HEK293T (cell line): Measurements from ENCODE around the gene IFI27L1.

Experiments
- ARNT ChIP-seq: fragments of 450-650 bp; IDR thresholded peaks from 2 replicates; pipeline ENCODE4 v1.6.1; 2017; ENCODE audit warnings: mild to moderate bottlenecking
- BHLHE40 ChIP-seq: fragments of 450-650 bp; IDR thresholded peaks from 2 replicates; pipeline ENCODE4 v1.6.1; 2016; ENCODE audit warnings: mild to moderate bottlenecking, moderate library complexity, borderline replicate concordance
- ELF4 ChIP-seq: fragments of 450-650 bp; IDR thresholded peaks from 2 replicates; pipeline ENCODE4 v1.6.1; 2017; ENCODE audit warnings: antibody characterized with exemption
- FOXK2 ChIP-seq: fragments of 450-650 bp; IDR thresholded peaks from 2 replicates; pipeline ENCODE4 v1.6.1; 2016; ENCODE audit warnings: mild to moderate bottlenecking
- SP1 ChIP-seq: fragments of 450-650 bp; IDR thresholded peaks from 2 replicates; pipeline ENCODE4 v1.6.1; 2017

GRCh38 chr14:94042433-94043091, 38.5 kb upstream of the IFI27L1 start:
- no peak for TF ChIP-seq ARNT
- no peak for TF ChIP-seq FOXK2
- TF ChIP-seq BHLHE40, result no peak
- no peak for TF ChIP-seq SP1
- no peak for TF ChIP-seq ELF4
